A549 (cell line): ENCODE results near the gene DNAH5. TPM values are rescaled to one million over a fixed set of nuclear protein-coding genes. Genes with fewer than 3 reads are reported as not detected.

Source experiments
- ATAC-seq, 2 experiments: fragments of 200-7000 bp in 1 of 2; fragments of >200 bp in 1 of 2; cut with Nextera tagmentation in 1 of 2; cut with Tn5 transposase in 1 of 2; 3 replicates each; pipeline versions ENCODE4 v1.8.0 to v1.9.1; 2018 to 2020; ENCODE audit warnings: mild to moderate bottlenecking in 1 of 2, moderate library complexity in 1 of 2
- CTCF ChIA-PET: fragments of 300-600 bp; sonication (Branson Sonifier 250); formaldehyde crosslinking; extraction: SDS; loops from one replicate; lab custom pipeline; 2021; ENCODE audit warnings: antibody characterized with exemption, inconsistent platforms; lab: Yijun Ruan, JAX
- POLR2A ChIA-PET: fragments of 350-600 bp; formaldehyde crosslinking; extraction: SDS; loops from one replicate; lab custom pipeline; 2021; ENCODE audit warnings: antibody characterized with exemption, inconsistent platforms; lab: Yijun Ruan, JAX
- DNase-seq, 2 experiments: peaks; one replicate each; pipeline versions ENCODE4 v3.0.0 to v3.0.0-alpha.2; 2011 to 2016; ENCODE audit warnings: low read depth in 1 of 2, low spot score in 1 of 2
- FAIRE-seq: peaks from 2 replicates; lab custom pipeline; 2011; peaks lifted over from hg19 to GRCh38; lab: Jason Lieb, UNC
- H3K27ac ChIP-seq, 2 experiments: fragments of >200 bp; sonication (Bioruptor Twin); formaldehyde crosslinking; 3 replicates each; pipeline ENCODE4 v1.5.1; 2016 to 2017
- H3K4me1 ChIP-seq: fragments of >200 bp; sonication (Bioruptor Twin); formaldehyde crosslinking; 3 replicates; pipeline ENCODE4 v1.6.1; 2016
- H3K4me2 ChIP-seq: fragments of >200 bp; sonication (Bioruptor Twin); formaldehyde crosslinking; 3 replicates; pipeline ENCODE4 v1.6.1; 2016
- H3K4me3 ChIP-seq: fragments of >200 bp; sonication (Bioruptor Twin); formaldehyde crosslinking; 3 replicates; pipeline ENCODE4 v1.5.1; 2016
- H3K9me3 ChIP-seq: fragments of >200 bp; sonication (Bioruptor Twin); formaldehyde crosslinking; 3 replicates; pipeline ENCODE4 v1.6.1; 2016
- BHLHE40 ChIP-seq: IDR thresholded peaks from 2 replicates; pipeline ENCODE4 v1.6.1; 2012; ENCODE audit warnings: low read depth, low read length, inconsistent platforms
- CBX8 ChIP-seq: fragments of 200-600 bp; sonication (generic); IDR thresholded peaks from 2 replicates; pipeline ENCODE4 v1.6.1; 2016
- CEBPB ChIP-seq, 2 experiments: fragments of >200 bp in 1 of 2; sonication (Bioruptor Twin) in 1 of 2; formaldehyde crosslinking in 1 of 2; IDR thresholded peaks; 2 replicates each; pipeline ENCODE4 v1.6.1; 2012 to 2016
- CHD2 ChIP-seq: fragments of 150-350 bp; IDR thresholded peaks from 2 replicates; pipeline ENCODE4 v1.6.1; 2014; ENCODE audit warnings: low read length; ENCODE audit not compliant: partially characterized antibody
- EHF ChIP-seq: fragments of 250-450 bp; sonication (Bioruptor Pico); IDR thresholded peaks from 2 replicates; pipeline ENCODE4 v1.5.0; 2020; ENCODE audit warnings: mild to moderate bottlenecking
- EHMT2 ChIP-seq: fragments of 200-600 bp; sonication (generic); IDR thresholded peaks from 2 replicates; pipeline ENCODE4 v1.6.1; 2016; ENCODE audit warnings: antibody characterized with exemption, low read depth, mild to moderate bottlenecking, moderate library complexity
- FOSB ChIP-seq: fragments of 250-450 bp; sonication (Bioruptor Pico); IDR thresholded peaks from 2 replicates; pipeline ENCODE4 v1.5.0; 2020; ENCODE audit warnings: mild to moderate bottlenecking, moderate library complexity
- HES2 ChIP-seq: fragments of >200 bp; sonication (Bioruptor Twin); formaldehyde crosslinking; IDR thresholded peaks from 2 replicates; pipeline ENCODE4 v1.6.1; 2016
- HOXA7 ChIP-seq: fragments of 250-450 bp; sonication (Bioruptor Pico); IDR thresholded peaks from 2 replicates; pipeline ENCODE4 v1.5.0; 2020; ENCODE audit warnings: mild to moderate bottlenecking, moderate library complexity
- JUN ChIP-seq, 2 experiments: fragments of >200 bp; sonication (Bioruptor Twin); formaldehyde crosslinking; IDR thresholded peaks; 2 replicates in 1 of 2; 3 replicates in 1 of 2; pipeline ENCODE4 v1.6.1; 2016 to 2017
- KDM1A ChIP-seq: fragments of 200-600 bp; sonication (generic); IDR thresholded peaks from 2 replicates; pipeline ENCODE4 v1.6.1; 2016; ENCODE audit warnings: low read depth, mild to moderate bottlenecking
- MAFK ChIP-seq: fragments of 450-650 bp; IDR thresholded peaks from 2 replicates; pipeline ENCODE4 v1.6.1; 2014; ENCODE audit not compliant: partially characterized antibody
- NFE2L2 ChIP-seq: fragments of 150-350 bp; conservative IDR thresholded peaks from 2 replicates; pipeline ENCODE4 v1.6.1; 2014; ENCODE audit warnings: low read length
- NR3C1 ChIP-seq: fragments of >200 bp; sonication (Bioruptor Twin); formaldehyde crosslinking; IDR thresholded peaks from 3 replicates; pipeline ENCODE4 v1.6.1; 2017
- PBX3 ChIP-seq: IDR thresholded peaks from 2 replicates; pipeline ENCODE4 v1.6.1; 2012
- POLR2A ChIP-seq: IDR thresholded peaks from 2 replicates; pipeline ENCODE4 v1.6.1; 2012; ENCODE audit warnings: mild to moderate bottlenecking, low read length
- RFX5 ChIP-seq: fragments of 450-650 bp; IDR thresholded peaks from 2 replicates; pipeline ENCODE4 v1.7.1; 2014; ENCODE audit warnings: antibody characterized with exemption, mild to moderate bottlenecking, moderate library complexity
- RNF2 ChIP-seq: fragments of 200-600 bp; sonication (generic); IDR thresholded peaks from 2 replicates; pipeline ENCODE4 v1.6.1; 2016; ENCODE audit warnings: low read depth, mild to moderate bottlenecking, antibody characterized with exemption, moderate library complexity, borderline replicate concordance
- SMC3 ChIP-seq: fragments of >200 bp; sonication (Bioruptor Twin); formaldehyde crosslinking; IDR thresholded peaks from 3 replicates; pipeline ENCODE4 v1.6.1; 2018; ENCODE audit warnings: inconsistent platforms
- SREBF2 ChIP-seq: fragments of 450-650 bp; IDR thresholded peaks from 2 replicates; pipeline ENCODE4 v1.6.1; 2014; ENCODE audit warnings: mild to moderate bottlenecking, moderate library complexity
- TP53 ChIP-seq: fragments of 250-450 bp; sonication (Bioruptor Pico); IDR thresholded peaks from 2 replicates; pipeline ENCODE4 v1.5.0; 2021; ENCODE audit warnings: mild to moderate bottlenecking, moderate library complexity
- ZC3H11A ChIP-seq: fragments of 450-650 bp; IDR thresholded peaks from 2 replicates; pipeline ENCODE4 v1.6.1; 2014; ENCODE audit warnings: antibody characterized with exemption, mild to moderate bottlenecking
- ZFP36 ChIP-seq: fragments of 450-650 bp; IDR thresholded peaks from 2 replicates; pipeline ENCODE4 v1.6.1; 2014; ENCODE audit warnings: borderline replicate concordance; ENCODE audit not compliant: partially characterized antibody
- ZSCAN20 ChIP-seq: fragments of 250-450 bp; sonication (Bioruptor Pico); IDR thresholded peaks from 2 replicates; pipeline ENCODE4 v1.8.0; 2022; ENCODE audit warnings: mild to moderate bottlenecking, moderate library complexity
- WGBS: methylation state at CpG from one replicate; pipeline ENCODE4 v1.1.6; 2017; ENCODE audit errors: missing lambda C conversion rate; 5-methylcytosine and 5-hydroxymethylcytosine counted together
- polyA plus RNA-seq, 4 experiments: library from polyadenylated mRNA; depleted of rRNA in 3 of 4; stranded (reverse); fragments of >200 nt; fragmentation: RNase III in 1 of 4; extraction: RNeasy Plus Mini Kit Qiagen cat#74134 plus additional on column Dnase treatment in 1 of 4; gene quantifications; 2 replicates in 3 of 4; 3 replicates in 1 of 4; pipeline ENCODE4 v1.2.3, GENCODE V29; 2011 to 2017
- TF ChIP-seq, protein P1 (sequence below): fragments of 250-450 bp; sonication (Bioruptor Pico); IDR thresholded peaks from 2 replicates; pipeline ENCODE4 v1.5.0; 2021; ENCODE audit warnings: mild to moderate bottlenecking, moderate library complexity, borderline replicate concordance

Gene DNAH5
- polyA plus RNA-seq, 2 of the 4 experiments (the other 2 are of a cell fraction): 0.15 to 1.0 TPM

DNA sequence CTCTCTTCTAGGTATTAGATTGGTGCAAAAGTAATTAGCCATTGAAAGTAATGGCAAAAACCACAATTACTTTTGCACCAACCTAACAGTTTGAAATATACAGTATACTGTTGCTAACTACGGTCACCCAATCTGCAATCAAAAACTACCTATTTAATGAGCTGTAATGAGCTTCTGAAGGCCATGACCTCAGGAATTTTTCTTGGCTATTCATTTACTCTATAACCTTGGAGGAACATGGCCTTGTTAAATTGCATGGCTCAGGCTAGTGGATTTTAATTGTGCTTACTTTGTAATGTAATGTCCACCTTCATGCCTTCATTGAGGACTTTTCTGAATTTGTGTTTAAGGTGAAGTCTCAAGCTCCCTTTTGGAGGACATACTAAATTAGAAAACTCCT is 24.7 kb downstream of the DNAH5 start:
- H3K4me1 ChIP-seq: no peaks in the 10 kb centered on the region
- CTCF ChIA-PET: no interaction called here
- H3K4me2 ChIP-seq: no peak overlapping the region
- H3K4me3 ChIP-seq: no peak overlapping the region
- no peaks in the 10 kb centered on the region for H3K9me3 ChIP-seq
- no peak overlapping the region for H3K27ac ChIP-seq
- FAIRE-seq: no peak
- 95% methylated on average over 1 of the region's 1 CpG for WGBS
- no peak for ATAC-seq
- DNase-seq: no peak
- POLR2A ChIA-PET: no interaction called here
- TF ChIP-seq ZC3H11A (no peak), ZSCAN20 (no peak), RFX5 (no peak), KDM1A (no peak)
- TF ChIP-seq, all 56 proteins: peak for 0

GRCh38 chr5:13919087-13919486 is 25.4 kb downstream of the DNAH5 start:
- Histone ChIP-seq H3K9me3 (no peaks in the 10 kb centered on the region), H3K4me1 (no peaks in the 10 kb centered on the region), H3K4me2 (no peak overlapping the region), H3K27ac (no peak overlapping the region), H3K4me3 (no peak overlapping the region)
- 78% methylated on average over 15 of the region's 15 CpGs for WGBS
- ChIA-PET CTCF (interaction anchor here (1.1 kb wide), 1 partner anchor 38 kb away, joined by 3 read pairs; no protein-coding TSS in a partner anchor), POLR2A (no interaction called here)
- ATAC-seq (no peak), FAIRE-seq (no peak), DNase-seq (no peak)
- TF ChIP-seq POLR2A (no peak), HOXA7 (CRISPR knock-in tag) (no peak), EHMT2 (no peak), NFE2L2 (no peak), SREBF2 (no peak), RNF2 (no peak)

DNA sequence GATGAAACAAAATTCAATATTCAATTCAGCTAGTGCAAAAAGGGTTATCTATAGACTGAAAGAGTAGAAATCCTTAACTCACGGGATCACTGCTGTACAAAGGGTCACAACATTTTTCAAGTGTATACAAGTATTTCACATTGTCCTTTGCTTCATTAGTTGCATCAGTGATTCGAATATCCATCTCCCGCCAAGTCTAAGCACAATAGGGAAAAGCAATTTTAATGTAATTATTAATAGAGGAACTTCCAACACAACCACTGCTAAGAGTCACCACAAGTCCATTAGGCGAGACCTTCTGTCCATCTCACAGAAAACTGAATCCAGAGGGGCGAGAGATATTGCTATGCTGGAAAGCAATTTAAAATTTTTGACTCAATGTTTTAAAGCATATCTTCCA is 27.4 kb downstream of the DNAH5 start:
- Histone ChIP-seq H3K9me3 (no peaks in the 10 kb centered on the region), H3K4me1 (no peaks in the 10 kb centered on the region), H3K4me2 (no peak overlapping the region), H3K27ac (no peak overlapping the region), H3K4me3 (no peak overlapping the region)
- ChIA-PET POLR2A (no interaction called here), CTCF (interaction anchor here (0.8 kb wide), 1 partner anchor 7 kb away, joined by 3 read pairs; no protein-coding TSS in a partner anchor)
- DNase-seq: no peak
- FAIRE-seq: no peak
- 77% methylated on average over 5 of the region's 5 CpGs for WGBS
- ATAC-seq: no peak
- TF ChIP-seq MAFK: no peak
- TF ChIP-seq SMC3: no peak
- no peak for TF ChIP-seq BHLHE40
- no peak for TF ChIP-seq CBX8
- TF ChIP-seq RNF2: no peak
- TF ChIP-seq PBX3: no peak
- no peak for TF ChIP-seq EHF
- TF ChIP-seq, protein P1, sequence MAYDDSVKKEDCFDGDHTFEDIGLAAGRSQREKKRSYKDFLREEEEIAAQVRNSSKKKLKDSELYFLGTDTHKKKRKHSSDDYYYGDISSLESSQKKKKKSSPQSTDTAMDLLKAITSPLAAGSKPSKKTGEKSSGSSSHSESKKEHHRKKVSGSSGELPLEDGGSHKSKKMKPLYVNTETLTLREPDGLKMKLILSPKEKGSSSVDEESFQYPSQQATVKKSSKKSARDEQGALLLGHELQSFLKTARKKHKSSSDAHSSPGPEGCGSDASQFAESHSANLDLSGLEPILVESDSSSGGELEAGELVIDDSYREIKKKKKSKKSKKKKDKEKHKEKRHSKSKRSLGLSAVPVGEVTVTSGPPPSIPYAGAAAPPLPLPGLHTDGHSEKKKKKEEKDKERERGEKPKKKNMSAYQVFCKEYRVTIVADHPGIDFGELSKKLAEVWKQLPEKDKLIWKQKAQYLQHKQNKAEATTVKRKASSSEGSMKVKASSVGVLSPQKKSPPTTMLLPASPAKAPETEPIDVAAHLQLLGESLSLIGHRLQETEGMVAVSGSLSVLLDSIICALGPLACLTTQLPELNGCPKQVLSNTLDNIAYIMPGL (CRISPR knock-in tag): no peak
- no peak for TF ChIP-seq TP53 (CRISPR knock-in tag)
- TF ChIP-seq HES2: no peak
- no peak for TF ChIP-seq RFX5
- no peak for TF ChIP-seq CHD2
- TF ChIP-seq ZC3H11A: no peak
- TF ChIP-seq ZFP36: no peak
- TF ChIP-seq JUN (IDR thresholded peaks at IDR 0.05): no peak
- no peak for TF ChIP-seq FOSB (CRISPR knock-in tag)
- no peak for TF ChIP-seq CEBPB (IDR thresholded peaks at IDR 0.05)
- TF ChIP-seq NR3C1: no peak
